Endothelial cell of umbilical vein (primary cell): ENCODE data around the gene SLC16A8. TPM values are rescaled to one million over a fixed set of nuclear protein-coding genes. Genes with fewer than 3 reads are reported as not detected.

Source experiments
- BruUV-seq: library from RNA; stranded (reverse); fragments of 400-500 nt; replicated peaks from 2 replicates; lab custom pipeline; 2021; lab: Mats Ljungman, UMichigan
- CTCF ChIA-PET: fragments of 300-600, 350-600 bp; sonication (Branson Sonifier 250); formaldehyde crosslinking; loops from one replicate; lab custom pipeline; 2021; ENCODE audit warnings: antibody characterized with exemption, inconsistent platforms; lab: Charles Lee
- POLR2A ChIA-PET: fragments of 300-600, 350-600 bp; sonication (Branson Sonifier 250); formaldehyde crosslinking; loops from one replicate; lab custom pipeline; 2021; ENCODE audit warnings: antibody characterized with exemption, inconsistent platforms; lab: Charles Lee
- DNase-seq: peaks from one replicate; pipeline ENCODE4 v3.0.0-alpha.2; 2011; ENCODE audit warnings: low read depth, low spot score
- FAIRE-seq: peaks from 2 replicates; lab custom pipeline; 2011; peaks lifted over from hg19 to GRCh38; lab: Jason Lieb, UNC
- H2AFZ ChIP-seq: 2 replicates; pipeline ENCODE4 v1.6.0; 2012; ENCODE audit warnings: low read depth, low read length, control low read depth, inconsistent platforms
- H3K27ac ChIP-seq: 2 replicates; pipeline ENCODE4 v1.5.1; 2011; ENCODE audit warnings: low read depth, mild to moderate bottlenecking, control low read depth, low read length, moderate library complexity; ENCODE audit not compliant: insufficient read depth
- H3K27me3 ChIP-seq, 2 experiments: 2 replicates each; pipeline versions ENCODE4 v1.6.0 to v1.6.1; 2011; ENCODE audit warnings: low read length in 2 of 2, mixed read lengths in 1 of 2; ENCODE audit not compliant: control insufficient read depth in 2 of 2, insufficient read depth in 2 of 2
- H3K36me3 ChIP-seq, 2 experiments: 2 replicates in 1 of 2; 3 replicates in 1 of 2; pipeline ENCODE4 v1.5.1; 2011; ENCODE audit warnings: low read length in 2 of 2, mild to moderate bottlenecking in 1 of 2, moderate library complexity in 1 of 2; ENCODE audit not compliant: control insufficient read depth in 2 of 2, insufficient read depth in 2 of 2; ENCODE audit errors: extremely low read depth in 1 of 2
- H3K4me1 ChIP-seq: 3 replicates; pipeline ENCODE4 v1.5.1; 2011; ENCODE audit warnings: mild to moderate bottlenecking, low read length; ENCODE audit not compliant: control insufficient read depth, insufficient read depth; ENCODE audit errors: extremely low read depth
- H3K4me2 ChIP-seq: 2 replicates; pipeline ENCODE4 v1.6.1; 2011; ENCODE audit warnings: low read length, control low read depth, mixed read lengths; ENCODE audit not compliant: insufficient read depth
- H3K4me3 ChIP-seq, 3 experiments: fragments of 200-600 bp in 1 of 3; sonication (generic), shearing (Covaris generic) in 1 of 3; replicated peaks in 1 of 3; 2 replicates each; pipeline ENCODE4 v1.5.1; 2011 to 2016; ENCODE audit warnings: control low read depth in 3 of 3, low read length in 3 of 3, mild to moderate bottlenecking in 2 of 3, inconsistent platforms in 1 of 3, low read depth in 1 of 3, moderate library complexity in 1 of 3; ENCODE audit not compliant: insufficient read depth in 1 of 3
- H3K79me2 ChIP-seq: 2 replicates; pipeline ENCODE4 v1.6.0; 2012; ENCODE audit warnings: low read length, inconsistent platforms; ENCODE audit not compliant: control insufficient read depth, insufficient read depth
- H3K9ac ChIP-seq: replicated peaks from 2 replicates; pipeline ENCODE3; 2011; ENCODE audit warnings: low read length, control low read depth; ENCODE audit not compliant: insufficient read depth; ENCODE audit errors: extremely low read depth
- H3K9me1 ChIP-seq: replicated peaks from 3 replicates; pipeline ENCODE4 v1.6.0; 2011; ENCODE audit warnings: mild to moderate bottlenecking, low read length; ENCODE audit not compliant: control insufficient read depth, insufficient read depth; ENCODE audit errors: extremely low read depth
- H3K9me3 ChIP-seq: replicated peaks from 2 replicates; pipeline ENCODE4 v1.5.1; 2012; ENCODE audit warnings: low read length, inconsistent platforms; ENCODE audit not compliant: control insufficient read depth, insufficient read depth
- H4K20me1 ChIP-seq: replicated peaks from 2 replicates; pipeline ENCODE3; 2011; ENCODE audit warnings: mild to moderate bottlenecking, low read length; ENCODE audit not compliant: control insufficient read depth, insufficient read depth; ENCODE audit errors: extremely low read depth
- JUN ChIP-seq: IDR thresholded peaks from 2 replicates; pipeline ENCODE4 v1.6.1; 2011; ENCODE audit warnings: borderline replicate concordance, low read depth; ENCODE audit not compliant: insufficient read length, insufficient read depth
- MAX ChIP-seq: IDR thresholded peaks from 2 replicates; pipeline ENCODE4 v1.6.1; 2011; ENCODE audit not compliant: insufficient read depth, insufficient read length
- POLR2A ChIP-seq: IDR thresholded peaks from 2 replicates; pipeline ENCODE4 v1.6.1; 2012; ENCODE audit warnings: low read depth, mild to moderate bottlenecking, control low read depth, low read length
- POLR2AphosphoS5 ChIP-seq: IDR thresholded peaks from 2 replicates; pipeline ENCODE4 v1.6.1; 2012; ENCODE audit warnings: low read depth, mild to moderate bottlenecking, control low read depth, low read length, moderate library complexity; ENCODE audit not compliant: insufficient read depth
- dilution Hi-C: fragments of 300-500 bp; cut with MboI; formaldehyde crosslinking; loops from one replicate; pipeline ENCODE4 v1.15.0; 2019; ENCODE audit warnings: low sequenced_read_pairs; ENCODE audit not compliant: extremely low pct_ligation_motif_present
- intact Hi-C: fragments of 100-400 bp; cut with micrococcal nuclease; formaldehyde crosslinking; loops from one replicate; pipeline ENCODE4 v1.10.0; 2022
- polyA plus RNA-seq, 4 experiments: library from polyadenylated mRNA; depleted of rRNA in 3 of 4; stranded (reverse) in 3 of 4; unstranded in 1 of 4; fragments of >200 nt; gene quantifications; 2 replicates each; pipeline versions ENCODE4 v1.2.1 to v1.2.3, GENCODE V29; 2011 to 2012; ENCODE audit warnings: missing spikeins in 1 of 4
- total RNA-seq: library from RNA; stranded (reverse); gene quantifications from 2 replicates; pipeline ENCODE4 v1.2.3, GENCODE V29; 2021
- TF ChIP-seq, protein P1 (sequence below), 2 donors: IDR thresholded peaks; 1 replicate in 1 of 2; 2 replicates in 1 of 2; pipeline ENCODE4 v1.5.1; 2011; ENCODE audit warnings: low read length in 2 of 2, mild to moderate bottlenecking in 2 of 2, moderate library complexity in 2 of 2, control low read depth in 1 of 2, inconsistent platforms in 1 of 2, low read depth in 1 of 2; ENCODE audit not compliant: insufficient read depth in 1 of 2; ENCODE audit errors: extremely low read depth in 1 of 2

Gene SLC16A8
- total and polyA plus RNA-seq, 2 donors (not counting 3 experiments of a cell fraction or from before 2014, with no cell fraction given) = 0.14 TPM; not detected in 1

- Histone ChIP-seq H3K79me2 (no peaks in the 10 kb centered on the region), H3K27ac (no peak overlapping the region), H3K4me3 (no peak overlapping the region), H3K36me3 (no peaks in the 10 kb centered on the region), H3K9me3 (no peaks in the 10 kb centered on the region), H3K27me3 (no peaks in the 10 kb centered on the region), H4K20me1 (no peaks in the 10 kb centered on the region), H2AFZ (no peak overlapping the region), H3K4me2 (no peak overlapping the region), H3K4me1 (no peaks in the 10 kb centered on the region), H3K9me1 (no peaks in the 10 kb centered on the region), H3K9ac (no peak overlapping the region)
- no peak for FAIRE-seq
- intact Hi-C loops (no loop called here), dilution Hi-C loops (no loop called here)
- ChIA-PET CTCF (interaction anchor here (0.9 to 1.4 kb wide), 4 partner anchors 9 to 92 kb away, joined by 3 to 4 read pairs (median 3); partner anchors contain the start of gene MAFF), POLR2A (no interaction called here)
- no TSS peak for BruUV-seq
- DNase-seq = no peak
- TF ChIP-seq POLR2A = no peak
- TF ChIP-seq POLR2AphosphoS5 = no peak
- TF ChIP-seq JUN = no peak
- TF ChIP-seq, protein P1, sequence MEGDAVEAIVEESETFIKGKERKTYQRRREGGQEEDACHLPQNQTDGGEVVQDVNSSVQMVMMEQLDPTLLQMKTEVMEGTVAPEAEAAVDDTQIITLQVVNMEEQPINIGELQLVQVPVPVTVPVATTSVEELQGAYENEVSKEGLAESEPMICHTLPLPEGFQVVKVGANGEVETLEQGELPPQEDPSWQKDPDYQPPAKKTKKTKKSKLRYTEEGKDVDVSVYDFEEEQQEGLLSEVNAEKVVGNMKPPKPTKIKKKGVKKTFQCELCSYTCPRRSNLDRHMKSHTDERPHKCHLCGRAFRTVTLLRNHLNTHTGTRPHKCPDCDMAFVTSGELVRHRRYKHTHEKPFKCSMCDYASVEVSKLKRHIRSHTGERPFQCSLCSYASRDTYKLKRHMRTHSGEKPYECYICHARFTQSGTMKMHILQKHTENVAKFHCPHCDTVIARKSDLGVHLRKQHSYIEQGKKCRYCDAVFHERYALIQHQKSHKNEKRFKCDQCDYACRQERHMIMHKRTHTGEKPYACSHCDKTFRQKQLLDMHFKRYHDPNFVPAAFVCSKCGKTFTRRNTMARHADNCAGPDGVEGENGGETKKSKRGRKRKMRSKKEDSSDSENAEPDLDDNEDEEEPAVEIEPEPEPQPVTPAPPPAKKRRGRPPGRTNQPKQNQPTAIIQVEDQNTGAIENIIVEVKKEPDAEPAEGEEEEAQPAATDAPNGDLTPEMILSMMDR (IDR thresholded peaks at IDR 0.05; ENCODE audit: extremely low read depth in 1 of 2, insufficient read depth in 1 of 2, low read depth in 1 of 2, low read length in 2 of 2) = no peak
- no peak for TF ChIP-seq MAX
Observed at GRCh38 chr22:38109371-38110001, 25.5 kb upstream of the SLC16A8 start.
